ENCODE measurements around the gene BMPR1A.

BMPR1A gene

GRCh38 chr10:86899670-86900276, 143.4 kb downstream of the BMPR1A start:
- peak; percentile 75 for TF ChIP-seq CTCF (IDR thresholded peaks at IDR 0.05)
- H3K79me2 ChIP-seq: no peaks in the 10 kb centered on the region
- no peak overlapping the region for H3K4me2 ChIP-seq (ENCODE audit: low read length)
- no peaks in the 10 kb centered on the region for H3K36me3 ChIP-seq (ENCODE audit: control insufficient read depth, insufficient read depth, low read length)
- no peaks in the 10 kb centered on the region for H3K4me1 ChIP-seq
- H3K27me3 ChIP-seq (ENCODE audit: control insufficient read depth, insufficient read depth, low read length): no peaks in the 10 kb centered on the region
- no peak overlapping the region for H3K27ac ChIP-seq
- H2AFZ ChIP-seq: no peak overlapping the region
- no peak overlapping the region for H3K4me3 ChIP-seq (ENCODE audit: low read depth, low read length)
- no peaks in the 10 kb centered on the region for H3K9me3 ChIP-seq (ENCODE audit: control insufficient read depth, low read length)
- no peak overlapping the region for H3K9ac ChIP-seq

- Histone ChIP-seq H3K4me1 (no peaks in the 10 kb centered on the region), H3K4me2 (ENCODE audit: low read length) (no peak overlapping the region), H3K79me2 (no peaks in the 10 kb centered on the region), H3K27ac (no peak overlapping the region), H3K9ac (no peak overlapping the region), H3K9me3 (ENCODE audit: control insufficient read depth, low read length) (no peaks in the 10 kb centered on the region), H2AFZ (no peak overlapping the region), H3K4me3 (ENCODE audit: low read depth, low read length) (no peak overlapping the region), H3K36me3 (ENCODE audit: control insufficient read depth, insufficient read depth, low read length) (no peaks in the 10 kb centered on the region), H3K27me3 (ENCODE audit: control insufficient read depth, insufficient read depth, low read length) (no peaks in the 10 kb centered on the region)
- TF ChIP-seq CTCF (IDR thresholded peaks at IDR 0.05): no peak
Observed at GRCh38 chr10:86900955-86901354, 144.5 kb downstream of the BMPR1A start.

- Histone ChIP-seq H3K79me2 (peaks cover 2% of the 10 kb centered on the region), H3K27me3 (ENCODE audit: control insufficient read depth, insufficient read depth, low read length) (no peaks in the 10 kb centered on the region), H3K4me2 (ENCODE audit: low read length) (no peak overlapping the region), H3K27ac (no peak overlapping the region), H3K36me3 (ENCODE audit: control insufficient read depth, insufficient read depth, low read length) (no peaks in the 10 kb centered on the region), H3K9ac (no peak overlapping the region), H3K4me1 (no peaks in the 10 kb centered on the region), H3K4me3 (ENCODE audit: low read depth, low read length) (no peak overlapping the region), H2AFZ (no peak overlapping the region), H3K9me3 (ENCODE audit: control insufficient read depth, low read length) (no peaks in the 10 kb centered on the region)
- no peak for TF ChIP-seq CTCF (IDR thresholded peaks at IDR 0.05)
Observed at GRCh38 chr10:86904600-86904999, 148.2 kb downstream of the BMPR1A start.

- Histone ChIP-seq H3K4me3 (ENCODE audit: low read depth, low read length) (no peak overlapping the region), H3K4me1 (no peaks in the 10 kb centered on the region), H3K27me3 (ENCODE audit: control insufficient read depth, insufficient read depth, low read length) (no peaks in the 10 kb centered on the region), H3K4me2 (ENCODE audit: low read length) (no peak overlapping the region), H3K27ac (no peak overlapping the region), H3K79me2 (peaks cover 2% of the 10 kb centered on the region), H3K9me3 (ENCODE audit: control insufficient read depth, low read length) (no peaks in the 10 kb centered on the region), H3K9ac (no peak overlapping the region), H3K36me3 (ENCODE audit: control insufficient read depth, insufficient read depth, low read length) (no peaks in the 10 kb centered on the region), H2AFZ (no peak overlapping the region)
- TF ChIP-seq CTCF (IDR thresholded peaks at IDR 0.05): no peak
Observed at GRCh38 chr10:86905429-86905828, 149.0 kb downstream of the BMPR1A start.

- Histone ChIP-seq H3K4me2 (ENCODE audit: low read length) (no peak overlapping the region), H3K9ac (no peak overlapping the region), H3K36me3 (ENCODE audit: control insufficient read depth, insufficient read depth, low read length) (no peaks in the 10 kb centered on the region), H3K4me1 (no peaks in the 10 kb centered on the region), H2AFZ (no peak overlapping the region), H3K27me3 (ENCODE audit: control insufficient read depth, insufficient read depth, low read length) (no peaks in the 10 kb centered on the region), H3K79me2 (no peaks in the 10 kb centered on the region), H3K9me3 (ENCODE audit: control insufficient read depth, low read length) (no peaks in the 10 kb centered on the region), H3K4me3 (ENCODE audit: low read depth, low read length) (no peak overlapping the region), H3K27ac (no peak overlapping the region)
- TF ChIP-seq CTCF (IDR thresholded peaks at IDR 0.05): no peak
Observed at GRCh38 chr10:86914734-86915133, 158.3 kb downstream of the BMPR1A start.

Data from parathyroid adenoma (tissue), 2 donors.